Stimulated activated CD4-positive, alpha-beta T cell treated with anti-CD3 and anti-CD28 coated beads, Interleukin-15, amount 100 ng/mL, for 1 hour (primary cell): ENCODE measurements around the gene ARMC5.
"Not testable (repeated sequence)": the region's sequence is repeated elsewhere in the genome, so short reads cannot be mapped to it uniquely, and the experiment has no call there.

Experiments
- DNase-seq, 2 donors: peaks; one replicate each; pipeline ENCODE4 v3.0.0-alpha.2; 2020; ENCODE audit warnings: low read depth in 1 of 2, low spot score in 1 of 2

ARMC5 gene

GRCh38 chr16:31458844-31459686 lies at the start of gene ARMC5:
Gene ARMC5, plus strand, starts transcription at chr16:31459501. Its CDS starts 24 bp downstream, at chr16:31459525.
- peak; percentile 91 to 92 for DNase-seq

- DNase-seq = no peak
Observed at GRCh38 chr16:31410082-31410481, 49.2 kb upstream of the ARMC5 start.

- DNase-seq = no peak
Observed at GRCh38 chr16:31411024-31411844, 48.1 kb upstream of the ARMC5 start.

- DNase-seq = no peak
Observed at GRCh38 chr16:31412750-31413149, 46.6 kb upstream of the ARMC5 start.

- no peak for DNase-seq
Observed at GRCh38 chr16:31413381-31413780, 45.9 kb upstream of the ARMC5 start.

- DNase-seq = no peak
Observed at GRCh38 chr16:31413943-31414342, 45.4 kb upstream of the ARMC5 start.

- DNase-seq = no peak
Observed at GRCh38 chr16:31414706-31415105, 44.6 kb upstream of the ARMC5 start.

GRCh38 chr16:31416371-31416770 lies 42.9 kb upstream of the ARMC5 start:
- DNase-seq = no peak

- DNase-seq = not testable (repeated sequence)
Observed at GRCh38 chr16:31417036-31417435, 42.3 kb upstream of the ARMC5 start.

- DNase-seq = no peak
Observed at GRCh38 chr16:31417916-31418315, 41.4 kb upstream of the ARMC5 start.

- no peak for DNase-seq
Observed at GRCh38 chr16:31420037-31420436, 39.3 kb upstream of the ARMC5 start.

GRCh38 chr16:31421587-31421986 lies 37.7 kb upstream of the ARMC5 start:
- no peak for DNase-seq

GRCh38 chr16:31423241-31423640 lies 36.1 kb upstream of the ARMC5 start:
- no peak for DNase-seq

GRCh38 chr16:31423801-31424200 lies 35.5 kb upstream of the ARMC5 start:
- no peak for DNase-seq

- DNase-seq = peak; percentile 36 to 62
Observed at GRCh38 chr16:31427441-31428278, 31.6 kb upstream of the ARMC5 start.

GRCh38 chr16:31428279-31428597 lies 31.1 kb upstream of the ARMC5 start, which contains the start of gene COX6A2:
Gene COX6A2, minus strand, starts transcription at chr16:31428360. Its CDS starts 35 bp downstream, at chr16:31428325.
- DNase-seq = no peak

- DNase-seq = no peak
Observed at GRCh38 chr16:31428638-31429247, 30.6 kb upstream of the ARMC5 start.

GRCh38 chr16:31429314-31429713 lies 30.0 kb upstream of the ARMC5 start:
- no peak for DNase-seq

- DNase-seq = no peak
Observed at GRCh38 chr16:31429796-31430195, 29.5 kb upstream of the ARMC5 start.

GRCh38 chr16:31430380-31431052 lies 28.8 kb upstream of the ARMC5 start:
- no peak for DNase-seq
